ENCODE data around the gene EYS.
"Not testable (repeated sequence)": the region's sequence is repeated elsewhere in the genome, so short reads cannot be mapped to it uniquely, and the experiment has no call there.

The EYS gene

GRCh38 chr6:63817492-63818050, 1889.5 kb downstream of the EYS start:
- DNase-seq (ENCODE audit: low spot score): no peak

- DNase-seq (ENCODE audit: low spot score): no peak
Measured at GRCh38 chr6:63816982-63817436, 1890.0 kb downstream of the EYS start.

DNA sequence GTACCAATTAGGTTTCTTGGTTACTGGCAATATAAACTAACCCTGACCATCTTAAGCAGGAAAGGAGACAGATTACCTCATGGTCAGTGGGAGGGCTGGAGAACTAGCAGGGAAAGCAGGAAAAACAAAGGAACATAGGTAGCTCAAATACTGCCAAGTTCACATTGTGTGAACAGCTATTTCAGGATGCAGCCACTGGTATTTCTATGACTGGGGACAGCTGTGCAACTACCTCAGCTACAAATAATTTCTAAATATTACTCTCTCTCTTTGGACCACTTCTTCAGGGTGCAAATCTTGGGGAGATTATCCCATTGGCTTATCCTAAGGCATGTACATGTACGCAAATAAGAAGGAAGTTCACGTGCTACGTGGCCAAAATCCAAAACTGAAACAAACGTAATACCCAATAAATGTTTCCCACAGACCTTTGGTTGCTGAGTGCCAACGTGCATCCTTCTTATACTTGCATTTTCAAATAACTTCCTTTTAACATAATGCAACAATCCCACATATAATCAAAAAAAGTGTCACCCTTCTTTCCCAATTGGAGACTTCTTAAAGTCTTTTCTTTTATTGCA, 1890.5 kb downstream of the EYS start:
- DNase-seq (ENCODE audit: low spot score): no peak

DNA sequence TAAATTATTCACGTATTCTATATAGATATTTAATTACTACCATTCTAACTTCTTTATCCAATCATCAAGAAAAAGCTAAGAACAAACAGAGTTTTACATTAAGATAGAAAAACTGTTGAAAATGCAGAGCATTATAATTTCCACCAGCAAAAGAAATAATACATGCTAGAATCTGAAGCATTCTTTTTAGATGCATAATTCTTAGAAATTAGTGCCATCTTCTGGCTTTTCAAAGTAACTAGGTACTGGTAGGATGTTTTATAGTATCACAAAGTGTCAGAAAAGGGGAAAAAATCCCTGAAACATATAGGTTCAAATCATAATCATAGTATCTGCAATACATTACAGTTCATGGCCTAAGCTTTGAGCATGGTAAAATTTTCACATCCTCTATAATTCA, 1892.6 kb downstream of the EYS start:
- DNase-seq (ENCODE audit: low spot score): no peak

DNA sequence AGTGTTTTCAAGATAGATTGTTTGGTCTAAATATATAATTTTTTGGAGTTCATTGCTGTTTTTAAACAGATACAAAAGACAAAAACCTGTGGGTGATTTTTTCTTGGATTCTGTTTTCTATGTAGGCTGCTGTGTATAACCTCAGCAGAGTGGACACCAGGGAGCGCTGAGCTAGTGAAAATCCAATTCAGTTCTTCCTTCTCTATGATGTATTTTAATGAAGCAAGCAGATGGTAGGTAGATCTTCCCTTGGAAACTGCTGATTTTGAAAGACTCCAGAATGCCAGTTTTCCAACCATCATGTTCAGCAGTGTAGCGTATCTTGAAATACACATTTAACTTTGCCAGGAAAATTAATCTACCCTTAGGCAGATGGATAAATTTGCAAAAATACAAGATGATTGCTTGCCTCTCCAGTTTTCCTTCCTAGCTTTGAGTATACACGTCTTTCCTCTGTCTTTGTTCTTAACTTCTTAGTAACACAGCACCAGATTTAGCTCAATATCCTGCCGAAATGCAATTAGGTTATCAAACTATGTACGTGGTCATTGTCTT, 1893.4 kb downstream of the EYS start:
- no peak for DNase-seq (ENCODE audit: low spot score)

- DNase-seq (ENCODE audit: low spot score): no peak
Measured at GRCh38 chr6:63808576-63808975, 1898.5 kb downstream of the EYS start.

- no peak for DNase-seq (ENCODE audit: low spot score)
Measured at GRCh38 chr6:63807056-63807455, 1900.0 kb downstream of the EYS start.

GRCh38 chr6:63806573-63806913, 1900.5 kb downstream of the EYS start:
- no peak for DNase-seq (ENCODE audit: low spot score)

- no peak for DNase-seq (ENCODE audit: low spot score)
Measured at GRCh38 chr6:63805808-63806572, 1901.0 kb downstream of the EYS start.

DNA sequence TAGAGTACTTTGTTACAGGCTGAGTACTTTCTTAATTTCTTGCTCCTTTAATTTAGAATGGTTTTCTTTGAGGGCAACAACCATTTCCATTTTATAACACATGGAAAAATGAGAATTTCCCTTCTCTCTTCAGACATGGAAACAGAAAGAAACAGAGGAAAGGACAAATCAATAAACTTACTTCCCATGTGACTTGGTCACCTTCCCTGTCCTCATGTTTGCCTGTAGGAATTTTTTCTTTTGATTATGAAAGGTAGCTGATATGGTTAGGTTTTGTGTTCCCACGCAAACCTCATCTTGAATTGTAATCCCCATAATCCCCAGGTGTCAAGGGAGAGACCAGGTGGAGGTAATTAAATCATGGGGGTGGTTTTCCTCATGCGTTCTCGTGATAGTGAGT, 1901.7 kb downstream of the EYS start:
- no peak for DNase-seq (ENCODE audit: low spot score)

DNA sequence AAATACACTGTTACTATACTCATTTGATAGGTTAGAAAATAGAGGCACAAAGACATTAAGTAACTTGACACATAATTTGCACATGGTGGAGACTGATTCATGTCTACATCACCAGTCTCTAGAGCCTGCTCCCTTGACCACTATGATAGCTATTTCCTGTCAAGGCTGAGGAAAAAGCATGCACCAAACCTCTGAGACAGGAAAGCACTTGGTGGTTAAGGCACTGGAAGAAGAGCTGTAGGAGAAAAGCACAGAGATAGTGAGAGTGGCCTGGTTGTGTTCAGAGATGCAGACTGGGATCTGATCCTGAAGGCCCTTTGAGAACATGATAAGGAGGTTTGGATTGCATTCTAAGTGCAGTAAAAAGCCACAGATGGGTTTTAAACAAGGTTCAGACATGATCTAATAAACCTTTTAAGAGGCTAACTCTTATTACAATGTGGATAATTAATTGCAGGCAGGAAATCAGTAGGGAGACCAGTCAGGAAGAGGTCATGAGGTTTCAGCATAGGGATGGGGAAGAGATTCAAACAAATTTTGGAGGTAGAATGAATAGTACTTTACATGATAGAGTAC, 1902.6 kb downstream of the EYS start:
- no peak for DNase-seq (ENCODE audit: low spot score)

DNA sequence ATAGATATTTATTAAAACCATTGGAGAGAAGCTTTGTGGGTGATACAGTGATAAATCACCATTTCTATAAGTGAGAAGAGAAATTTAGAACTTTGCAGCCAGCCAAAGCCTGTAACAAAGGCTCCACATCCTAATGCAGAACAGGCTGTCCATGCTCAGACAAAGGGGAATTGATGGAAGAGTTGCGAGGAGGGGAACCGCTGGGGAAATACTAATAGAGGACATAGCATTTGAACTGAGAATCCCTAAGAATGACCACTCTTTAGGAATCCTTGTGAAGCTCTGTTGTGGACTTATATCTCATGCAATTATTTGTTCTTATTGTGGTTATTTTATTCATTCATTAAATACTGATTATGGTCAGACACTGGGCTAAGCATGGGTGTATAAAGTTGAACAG, 1903.7 kb downstream of the EYS start:
- DNase-seq (ENCODE audit: low spot score): no peak

DNA sequence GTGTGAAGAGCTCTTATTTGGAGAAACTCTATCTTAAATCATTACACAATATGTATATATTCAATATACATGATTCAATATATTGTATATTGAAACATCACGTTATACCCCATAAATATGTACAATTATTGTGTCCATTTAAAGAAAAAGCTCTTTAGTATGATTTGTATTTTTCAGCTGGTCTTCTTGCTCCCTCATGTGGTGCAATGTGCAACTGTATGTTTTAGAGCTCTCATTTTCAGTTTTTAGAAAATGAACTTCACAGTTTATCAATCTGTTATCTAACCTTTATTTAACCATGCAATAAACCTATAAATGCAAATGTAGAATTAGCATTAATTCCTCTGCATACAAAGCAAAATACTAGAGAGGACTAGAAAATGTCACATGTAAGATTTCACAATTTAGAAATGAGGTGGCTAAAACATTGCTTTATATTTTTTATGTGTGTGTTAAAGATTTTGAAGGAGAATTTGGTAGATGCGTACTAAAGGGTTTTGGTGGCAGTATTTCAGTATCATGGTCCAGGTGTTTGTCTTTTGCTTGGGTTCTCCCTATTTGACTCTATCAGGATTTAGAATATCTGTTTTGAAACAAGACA, 1904.3 kb downstream of the EYS start:
- DNase-seq (ENCODE audit: low spot score): no peak

DNA sequence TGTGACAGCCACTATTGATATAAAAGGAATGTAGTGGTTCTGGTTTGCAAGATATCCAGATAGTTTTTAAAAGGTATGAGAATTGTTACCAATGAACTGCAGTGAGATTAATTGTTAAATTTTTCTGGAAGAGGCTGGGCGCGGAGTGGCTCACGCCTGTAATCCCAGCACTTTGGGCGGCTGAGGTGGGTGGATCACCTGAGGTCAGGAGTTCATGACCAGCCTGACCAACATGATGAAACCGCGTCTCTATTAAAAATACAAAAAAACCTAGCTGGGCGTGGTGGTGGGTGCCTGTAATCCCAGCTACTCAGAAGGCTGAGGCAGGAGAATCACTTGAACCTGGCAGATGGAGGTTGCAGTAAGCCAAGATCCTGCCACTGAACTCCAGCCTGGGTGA, 1906.6 kb downstream of the EYS start:
- not testable (repeated sequence) for DNase-seq (ENCODE audit: low spot score)

GRCh38 chr6:63799813-63800212, 1907.2 kb downstream of the EYS start:
- DNase-seq (ENCODE audit: low spot score): no peak

- no peak for DNase-seq (ENCODE audit: low spot score)
Measured at GRCh38 chr6:63799313-63799712, 1907.7 kb downstream of the EYS start.

- no peak for DNase-seq (ENCODE audit: low spot score)
Measured at GRCh38 chr6:63798378-63798777, 1908.6 kb downstream of the EYS start.

- DNase-seq (ENCODE audit: low spot score): no peak
Measured at GRCh38 chr6:63797721-63798120, 1909.3 kb downstream of the EYS start.

GRCh38 chr6:63795826-63796225, 1911.2 kb downstream of the EYS start:
- no peak for DNase-seq (ENCODE audit: low spot score)

- DNase-seq (ENCODE audit: low spot score): no peak
Measured at GRCh38 chr6:63795006-63795405, 1912.0 kb downstream of the EYS start.

GRCh38 chr6:63793465-63794137, 1913.4 kb downstream of the EYS start:
- no peak for DNase-seq (ENCODE audit: low spot score)

Data from germinal center (tissue), 1 donor.